Measurements from ENCODE around the gene FUT1. TPM values are rescaled to one million over a fixed set of nuclear protein-coding genes. Genes with fewer than 3 reads are reported as not detected.

FUT1 gene
- total and polyA plus RNA-seq, 9 of the 15 experiments (the other 6 are each of a cell fraction or from before 2014, with no cell fraction given), result 2.3 to 18.5 (median 8.8) TPM

- in situ Hi-C loops (cut with MboI), result no loop called here
- Histone ChIP-seq H4K20me1 (replicated peaks; ENCODE audit: control insufficient read depth, insufficient read depth, low read length) (no peaks in the 10 kb centered on the region), H3K9me3 (replicated peaks; ENCODE audit: control insufficient read depth, insufficient read depth, low read depth, low read length) (no peaks in the 10 kb centered on the region), H3K79me2 (ENCODE audit: control insufficient read depth, insufficient read depth, low read length) (no peaks in the 10 kb centered on the region), H3K9ac (ENCODE audit: insufficient read depth in 1 of 2, low read depth in 2 of 2, low read length in 2 of 2) (no peak overlapping the region), H3K4me2 (ENCODE audit: insufficient read depth, low read length) (no peak overlapping the region; the same call in 1 of the 2 replicates), H3K27ac (ENCODE audit: extremely low read depth, low read depth, low read length) (peak overlapping the region; percentile 5; the same call in 1 of the 3 replicates), H3K27me3 (ENCODE audit: control insufficient read depth in 2 of 2, insufficient read depth in 2 of 2, low read length in 2 of 2) (no peaks in the 10 kb centered on the region), H3K9me1 (ENCODE audit: control insufficient read depth, insufficient read depth, low read length) (no peaks in the 10 kb centered on the region), H3K4me1 (replicated peaks in 1 of 2; ENCODE audit: control insufficient read depth in 2 of 2, insufficient read depth in 2 of 2, low read length in 2 of 2) (peaks cover 9 to 15% of the 10 kb centered on the region in 2 experiments; a peak in 4 of 5 replicates), H3K4me3 (no peak overlapping the region), H3K36me3 (ENCODE audit: control insufficient read depth, insufficient read depth, low read length) (peaks cover 4% of the 10 kb centered on the region; the same call in 2 of the 3 replicates), H2AFZ (ENCODE audit: low read depth, low read length) (0 out of 2 replicates have a peak overlapping the region, but pooled peaks have one; percentile 25)
- CTCF ChIA-PET (ENCODE audit: low intra/inter-chr PET ratio), result no interaction called here
- no TSS peak for BruUV-seq (replicated peaks)
- POLR2A ChIA-PET, result interaction anchor here (0.6 to 1.1 kb wide), 3 partner anchors 11 to 832 kb away, joined by 3 to 4 read pairs (median 3); no protein-coding TSS in a partner anchor
- FAIRE-seq (peak; percentile 46), ATAC-seq (no peak), DNase-seq (ENCODE audit: extremely low read depth in 1 of 4, low spot score in 3 of 4) (no peak)
- 91% methylated on average over 2 of the region's 2 CpGs for WGBS (ENCODE audit: insufficient coverage, low coverage, missing lambda C conversion rate)
- intact Hi-C loops (cut with micrococcal nuclease), result no loop called here
- TF ChIP-seq SMARCB1 (IDR thresholded peaks at IDR 0.05; ENCODE audit: insufficient read length, low read depth), result no peak
- no peak for TF ChIP-seq JUN (IDR thresholded peaks at IDR 0.05; ENCODE audit: borderline replicate concordance, low read depth, low read length)
- TF ChIP-seq JUN (CRISPR knock-in tag; IDR thresholded peaks at IDR 0.05; ENCODE audit: borderline replicate concordance), result no peak
- TF ChIP-seq UBTF (IDR thresholded peaks at IDR 0.05; ENCODE audit: borderline replicate concordance in 1 of 2, low read depth in 2 of 2, low read length in 2 of 2), result no peak
- TF ChIP-seq TCF7L2 (IDR thresholded peaks at IDR 0.05; ENCODE audit: low read depth, low read length), result no peak
- no peak for TF ChIP-seq ZFPM2 (CRISPR knock-in tag; IDR thresholded peaks at IDR 0.05)
- TF ChIP-seq, protein P1, sequence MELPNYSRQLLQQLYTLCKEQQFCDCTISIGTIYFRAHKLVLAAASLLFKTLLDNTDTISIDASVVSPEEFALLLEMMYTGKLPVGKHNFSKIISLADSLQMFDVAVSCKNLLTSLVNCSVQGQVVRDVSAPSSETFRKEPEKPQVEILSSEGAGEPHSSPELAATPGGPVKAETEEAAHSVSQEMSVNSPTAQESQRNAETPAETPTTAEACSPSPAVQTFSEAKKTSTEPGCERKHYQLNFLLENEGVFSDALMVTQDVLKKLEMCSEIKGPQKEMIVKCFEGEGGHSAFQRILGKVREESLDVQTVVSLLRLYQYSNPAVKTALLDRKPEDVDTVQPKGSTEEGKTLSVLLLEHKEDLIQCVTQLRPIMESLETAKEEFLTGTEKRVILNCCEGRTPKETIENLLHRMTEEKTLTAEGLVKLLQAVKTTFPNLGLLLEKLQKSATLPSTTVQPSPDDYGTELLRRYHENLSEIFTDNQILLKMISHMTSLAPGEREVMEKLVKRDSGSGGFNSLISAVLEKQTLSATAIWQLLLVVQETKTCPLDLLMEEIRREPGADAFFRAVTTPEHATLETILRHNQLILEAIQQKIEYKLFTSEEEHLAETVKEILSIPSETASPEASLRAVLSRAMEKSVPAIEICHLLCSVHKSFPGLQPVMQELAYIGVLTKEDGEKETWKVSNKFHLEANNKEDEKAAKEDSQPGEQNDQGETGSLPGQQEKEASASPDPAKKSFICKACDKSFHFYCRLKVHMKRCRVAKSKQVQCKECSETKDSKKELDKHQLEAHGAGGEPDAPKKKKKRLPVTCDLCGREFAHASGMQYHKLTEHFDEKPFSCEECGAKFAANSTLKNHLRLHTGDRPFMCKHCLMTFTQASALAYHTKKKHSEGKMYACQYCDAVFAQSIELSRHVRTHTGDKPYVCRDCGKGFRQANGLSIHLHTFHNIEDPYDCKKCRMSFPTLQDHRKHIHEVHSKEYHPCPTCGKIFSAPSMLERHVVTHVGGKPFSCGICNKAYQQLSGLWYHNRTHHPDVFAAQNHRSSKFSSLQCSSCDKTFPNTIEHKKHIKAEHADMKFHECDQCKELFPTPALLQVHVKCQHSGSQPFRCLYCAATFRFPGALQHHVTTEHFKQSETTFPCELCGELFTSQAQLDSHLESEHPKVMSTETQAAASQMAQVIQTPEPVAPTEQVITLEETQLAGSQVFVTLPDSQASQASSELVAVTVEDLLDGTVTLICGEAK (IDR thresholded peaks at IDR 0.05), result peak; percentile 89
- TF ChIP-seq, protein P1 (CRISPR knock-in tag; IDR thresholded peaks at IDR 0.05), result no peak
- TF ChIP-seq ZNF589 (CRISPR knock-in tag; IDR thresholded peaks at IDR 0.05; ENCODE audit: low read depth), result no peak
- no peak for TF ChIP-seq MECOM (CRISPR knock-in tag; IDR thresholded peaks at IDR 0.05)
Measured at GRCh38 chr19:48726556-48726955, 25.9 kb downstream of the FUT1 start.

Measured in K562 (cell line).